Stimulated activated CD4-positive, alpha-beta T cell treated with anti-CD3 and anti-CD28 coated beads, Interleukin-12 subunit alpha, Interleukin-12 subunit beta, amount 100 ng/mL, for 24 hours (primary cell): ENCODE measurements around the gene UNC13C.
A peak's percentile ranks its signal among the peaks of the same experiment; 100 is the strongest.
"Not testable (repeated sequence)": the region's sequence is repeated elsewhere in the genome, so short reads cannot be mapped to it uniquely, and the experiment has no call there.

Source experiments
- DNase-seq, 2 experiments: peaks; one replicate each; pipeline ENCODE4 v3.0.0-alpha.2; 2020; ENCODE audit warnings: low read depth in 2 of 2

The UNC13C gene

DNA sequence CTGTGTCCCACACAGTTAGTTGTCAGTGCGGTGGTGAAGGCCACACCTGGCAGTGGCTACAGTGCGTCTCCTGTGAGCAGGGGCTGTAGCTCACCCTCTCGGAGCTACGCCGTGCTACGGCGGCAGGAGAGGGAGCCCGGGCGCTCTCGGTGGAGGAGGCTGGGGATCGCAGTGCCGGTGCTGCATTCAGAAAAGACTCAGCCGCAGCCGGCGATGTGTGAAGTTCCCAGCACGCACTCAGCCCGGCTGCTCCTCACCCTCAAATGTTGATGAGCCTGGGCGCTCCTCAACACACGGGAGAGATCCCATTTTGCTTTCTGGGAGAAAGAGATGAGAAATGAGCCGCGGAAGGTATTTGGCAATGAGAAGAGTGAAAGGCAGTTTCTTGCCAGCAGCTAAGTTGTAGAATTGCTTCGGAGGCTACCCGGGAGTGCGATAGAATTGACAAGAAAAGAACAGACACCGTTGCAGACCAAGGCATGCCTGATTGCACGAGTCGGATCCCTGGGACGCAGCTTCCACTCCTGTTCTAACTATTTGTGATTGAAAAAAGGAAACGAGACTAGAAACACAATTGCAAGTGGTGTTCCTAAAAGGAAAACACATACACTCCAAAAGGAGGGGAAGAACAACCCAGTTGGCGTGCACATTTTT, at the start of gene UNC13C:
TSS of gene UNC13C (plus strand) at position 189 of the 654 bp plus-strand sequence. CDS start 34,463 bp downstream, outside the sequence.
- no peak for DNase-seq

- DNase-seq: no peak
These were observed 42.1 kb upstream of the UNC13C start for GRCh38 chr15:53936137-53936536.

DNA sequence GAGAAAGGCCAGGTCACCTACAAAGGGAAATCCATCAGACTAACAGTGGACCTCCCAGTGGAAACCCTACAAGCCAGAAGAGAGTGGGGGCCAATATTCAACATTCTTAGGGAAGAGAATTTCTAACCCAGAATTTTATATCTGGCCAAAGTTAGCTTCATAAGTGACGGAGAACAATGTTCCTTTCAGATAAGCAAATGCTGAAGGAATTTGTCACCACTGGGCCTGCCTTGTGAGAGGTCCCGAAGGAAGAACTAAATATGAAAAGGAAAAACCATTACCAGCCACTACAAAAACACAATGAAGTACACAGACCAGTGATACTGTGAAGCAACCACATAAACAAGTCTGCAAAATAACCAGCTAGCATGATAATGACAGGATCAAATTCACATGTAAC, 40.6 kb upstream of the UNC13C start:
- not testable (repeated sequence) for DNase-seq

DNA sequence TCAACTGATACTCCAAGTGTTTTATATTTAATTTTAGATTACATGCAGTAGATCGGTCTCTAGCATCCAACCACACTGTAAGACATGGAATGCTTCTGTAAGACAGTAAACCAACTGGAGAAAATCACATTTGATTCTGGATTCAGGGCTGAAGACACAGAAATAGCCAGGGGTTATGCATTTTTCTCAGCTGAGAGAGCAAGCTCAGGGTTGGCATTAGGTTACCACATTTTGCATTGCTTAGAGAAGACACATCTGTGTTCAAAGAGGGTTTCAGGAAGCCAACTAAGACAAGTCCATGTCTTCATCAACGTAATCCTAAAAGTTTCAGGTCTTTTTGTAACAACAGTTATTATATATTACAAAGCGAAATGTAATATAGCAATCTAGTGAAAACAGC, 27.7 kb upstream of the UNC13C start:
- DNase-seq: no peak

DNA sequence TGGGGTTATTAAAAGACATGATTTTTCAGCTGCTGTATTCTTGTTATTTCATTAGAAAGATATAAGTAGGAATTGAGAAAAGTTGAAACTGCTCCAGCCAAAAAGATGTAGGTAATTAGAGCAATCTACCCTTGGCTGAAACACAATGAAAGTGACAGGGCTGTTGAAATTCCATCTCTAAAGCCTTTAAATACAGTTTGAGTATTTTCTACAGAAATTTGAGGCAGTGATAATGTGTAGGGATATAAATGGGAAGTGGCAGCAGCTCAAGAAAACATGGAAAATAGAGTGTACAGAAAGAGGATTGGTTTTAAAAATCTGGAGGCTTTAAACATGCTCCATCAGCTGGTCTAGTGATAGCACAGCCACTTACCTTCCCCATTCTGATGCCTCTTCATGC, 22.8 kb upstream of the UNC13C start:
- no peak for DNase-seq

DNA sequence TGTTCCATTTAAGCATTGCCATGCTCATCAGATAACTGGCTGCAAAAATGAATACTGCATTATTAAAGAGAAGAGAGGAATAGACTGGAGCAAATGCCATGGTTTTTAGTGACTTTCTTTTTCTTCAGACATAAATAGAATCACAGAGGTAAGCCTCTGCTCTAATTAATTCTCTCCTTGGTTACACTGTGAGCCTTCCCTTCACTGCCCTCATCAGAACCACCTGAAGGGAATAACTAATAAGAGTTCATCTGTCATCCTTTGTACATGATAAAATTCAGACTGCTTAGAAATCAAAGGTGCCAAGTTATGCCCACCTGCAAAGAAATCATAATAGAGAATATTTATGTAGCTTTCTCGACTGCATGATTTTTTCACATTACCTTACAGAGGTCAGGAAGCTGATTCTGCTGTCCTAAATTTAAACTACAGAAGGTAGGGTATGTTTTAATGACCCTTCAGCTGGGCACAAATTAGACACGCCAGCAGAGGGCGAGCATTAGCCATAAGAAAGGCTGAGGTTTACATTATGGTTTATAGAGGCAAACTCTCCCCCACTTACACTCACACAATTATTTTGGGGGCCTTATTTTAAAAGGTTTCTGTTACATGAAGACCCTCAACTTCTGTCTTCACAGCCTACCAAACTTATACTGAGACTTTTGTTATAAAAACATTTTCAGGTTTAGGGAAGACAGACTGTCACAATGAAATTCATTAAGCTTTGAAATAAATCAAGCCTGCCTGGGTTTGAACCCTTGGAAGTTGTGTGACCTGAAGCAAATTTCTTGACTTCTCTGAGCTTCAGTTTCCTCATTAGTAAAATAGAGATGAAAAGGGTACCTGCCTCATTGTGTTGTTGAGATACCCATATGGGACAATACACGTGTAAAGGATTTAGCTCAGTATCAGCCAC, 15.3 kb upstream of the UNC13C start:
- peak in 1 of 2 experiments; percentile 8 for DNase-seq

- no peak for DNase-seq
These were observed 14.4 kb upstream of the UNC13C start for GRCh38 chr15:53963801-53964200.

DNA sequence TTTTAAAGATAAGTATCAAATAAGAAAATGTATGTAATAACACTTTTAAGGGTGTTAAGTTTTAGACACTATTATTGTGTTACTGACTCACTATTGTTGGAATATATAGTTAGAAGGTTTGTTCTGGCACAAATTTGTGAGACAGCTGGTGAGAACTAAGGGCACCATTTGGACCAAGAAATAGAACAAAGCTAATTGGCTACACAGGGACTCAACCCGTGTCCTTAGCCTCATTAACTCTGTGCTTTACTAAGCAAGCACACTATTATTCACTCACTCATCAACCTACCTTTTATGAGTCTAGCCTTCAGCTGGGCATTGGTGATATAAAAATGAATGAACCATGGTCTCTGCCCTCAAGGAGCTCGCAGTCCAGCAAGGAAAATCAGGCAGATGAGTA, 4.1 kb upstream of the UNC13C start:
- DNase-seq: no peak

DNA sequence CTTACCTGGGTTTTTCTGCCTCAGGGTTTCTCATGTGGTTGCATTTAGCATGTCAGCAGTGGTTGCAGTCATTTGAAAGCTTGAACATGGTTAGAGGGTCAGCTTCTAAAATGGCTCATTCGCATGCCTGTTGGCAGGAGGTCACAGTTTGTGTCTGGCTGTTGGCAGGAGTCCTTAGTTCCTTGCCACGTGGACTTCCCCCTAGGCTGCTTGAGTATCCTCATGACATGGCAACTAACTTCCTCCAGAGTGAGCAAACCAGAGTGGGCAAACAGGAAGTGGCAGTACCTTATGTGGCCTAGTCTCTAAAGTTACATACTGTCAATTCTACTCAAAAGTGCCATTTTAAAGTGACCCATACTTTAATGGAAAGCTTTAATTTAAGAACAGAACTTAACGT, 3.4 kb upstream of the UNC13C start:
- DNase-seq: no peak

DNA sequence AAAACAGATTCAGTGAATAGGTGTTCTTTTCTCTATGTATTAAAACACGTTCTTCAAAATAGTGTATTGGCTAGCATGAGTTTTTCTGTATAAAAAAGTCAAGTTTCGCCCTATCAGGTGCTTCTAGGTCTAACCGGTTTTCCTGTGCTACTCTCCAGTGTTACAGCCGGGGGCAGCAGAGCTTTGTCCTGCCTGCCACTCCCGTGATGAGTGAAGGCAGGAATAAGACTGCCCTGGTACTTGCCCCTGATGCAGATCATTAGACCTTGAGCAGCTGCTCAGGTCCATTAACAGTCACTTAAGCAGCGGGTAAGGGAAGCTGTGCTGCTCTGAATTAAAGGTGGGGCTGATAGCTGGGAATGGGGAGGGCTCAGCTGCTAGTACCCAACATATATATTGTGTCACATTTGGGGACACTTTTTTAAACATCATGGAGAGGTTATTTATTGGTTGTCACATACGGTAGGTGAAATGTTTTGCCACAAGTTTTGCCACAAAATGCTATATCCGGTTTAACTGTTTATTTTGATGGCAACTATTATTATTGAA, 1.3 kb upstream of the UNC13C start:
- no peak for DNase-seq

GRCh38 chr15:53979051-53979788, 979 bp downstream of the UNC13C start:
- DNase-seq: no peak

GRCh38 chr15:53980021-53980420, 1.8 kb downstream of the UNC13C start:
- DNase-seq: no peak

DNA sequence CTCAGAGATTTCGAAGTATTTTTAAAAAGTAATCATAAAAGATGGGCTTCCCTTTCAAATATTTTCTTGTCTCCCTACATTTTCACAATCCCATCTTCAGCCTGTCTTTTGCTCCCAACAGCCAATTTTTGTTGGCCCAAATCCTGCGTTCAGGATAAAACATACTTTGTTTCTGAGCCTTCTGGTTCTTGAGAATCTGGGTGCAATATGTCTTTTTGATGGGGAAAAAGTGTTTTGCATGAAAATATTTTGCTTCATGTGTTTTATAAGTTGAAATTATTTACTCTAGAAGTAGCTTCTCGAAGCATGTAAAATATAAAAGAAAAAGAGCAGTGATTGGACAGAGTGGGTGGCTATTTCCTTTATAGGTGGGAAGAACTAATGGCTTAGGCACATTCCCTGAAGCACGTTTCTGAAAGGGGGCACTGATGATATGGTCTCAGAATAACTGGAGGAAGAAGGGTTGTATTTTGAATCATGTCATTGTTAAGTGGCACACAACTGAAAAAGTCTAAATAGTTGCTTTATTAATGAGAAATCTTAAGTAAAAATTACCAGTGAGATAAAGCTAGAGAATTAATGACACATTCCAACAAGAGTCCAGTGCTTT, 3.9 kb downstream of the UNC13C start:
- DNase-seq: no peak

- no peak for DNase-seq
These were observed 4.6 kb downstream of the UNC13C start for GRCh38 chr15:53982876-53983275.

GRCh38 chr15:53984221-53984620, 6.0 kb downstream of the UNC13C start:
- no peak for DNase-seq

DNA sequence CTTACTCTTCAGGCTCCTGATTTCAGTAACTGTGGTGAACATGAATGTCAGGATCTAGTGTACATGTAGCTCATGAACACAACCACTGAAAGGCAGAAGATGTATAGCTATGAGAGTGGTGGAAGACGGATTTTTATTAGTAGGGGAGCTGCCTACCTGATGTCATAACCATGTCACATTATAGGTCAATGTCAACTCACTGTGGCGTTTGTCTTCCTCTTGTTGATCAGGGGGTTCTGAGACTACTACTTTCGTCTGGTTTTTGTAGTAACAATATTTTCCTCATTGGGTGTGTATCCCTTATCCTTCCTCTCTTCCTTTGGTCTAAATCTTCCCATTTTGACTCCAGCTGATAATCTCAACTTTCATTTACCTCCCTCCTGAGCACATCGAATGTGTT, 7.3 kb downstream of the UNC13C start:
- no peak for DNase-seq

GRCh38 chr15:53987480-53987879, 9.2 kb downstream of the UNC13C start:
- DNase-seq: no peak

DNA sequence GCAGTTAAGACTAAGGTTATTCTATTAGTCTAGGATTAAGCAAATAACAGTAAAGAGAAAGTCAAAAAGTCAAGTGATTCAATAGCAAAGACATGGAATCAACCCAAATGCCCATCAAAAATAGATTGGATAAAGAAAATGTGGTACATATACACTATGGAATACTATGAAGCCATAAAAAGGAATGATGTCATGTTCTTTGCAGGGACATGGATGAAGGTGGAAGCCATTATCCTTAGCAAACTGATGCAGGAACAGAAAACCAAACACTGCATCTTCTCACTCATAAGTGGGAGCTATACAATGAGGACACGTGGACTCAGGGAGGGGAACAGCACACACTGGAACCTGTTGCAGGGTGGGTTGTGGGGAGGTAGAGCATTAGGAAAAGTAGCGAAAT, 29.0 kb downstream of the UNC13C start:
- DNase-seq: no peak

- no peak for DNase-seq
These were observed 33.4 kb downstream of the UNC13C start for GRCh38 chr15:54011656-54012055.

- no peak for DNase-seq
These were observed 35.9 kb downstream of the UNC13C start for GRCh38 chr15:54014067-54014655.

DNA sequence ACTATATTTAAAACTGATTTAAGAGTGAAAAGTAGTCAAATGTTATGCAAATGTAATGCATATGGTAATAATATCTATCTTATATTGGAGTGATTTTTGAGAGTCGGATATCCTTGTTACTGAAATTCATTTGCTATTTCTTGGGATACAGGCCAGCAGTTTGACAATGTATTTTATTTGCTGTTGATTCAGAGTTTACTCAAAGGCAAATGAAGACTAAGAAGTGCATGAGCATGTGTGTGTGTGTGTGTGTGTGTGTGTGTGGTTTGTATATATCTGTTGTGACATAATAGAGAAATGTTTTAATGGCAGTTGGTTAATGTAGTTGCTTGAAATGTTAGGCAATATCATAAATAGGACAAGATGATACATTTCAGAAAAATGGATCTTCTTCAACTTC, 39.0 kb downstream of the UNC13C start:
- no peak for DNase-seq
